ENCODE data around the gene GPR137B.

The GPR137B gene

GRCh38 chr1:236211815-236212214 lies 69.5 kb downstream of the GPR137B start:
- ChIA-PET POLR2A (no interaction called here), CTCF (interaction anchor here (0.7 kb wide), 1 partner anchor 119 kb away, joined by 3 read pairs; no protein-coding TSS in a partner anchor)
- Histone ChIP-seq H3K4me1 (ENCODE audit: control insufficient read depth, insufficient read depth, low read length) (peaks cover 9% of the 10 kb centered on the region), H3K36me3 (ENCODE audit: control insufficient read depth in 2 of 2, insufficient read depth in 1 of 2, low read length in 2 of 2) (0 out of 3 replicates have a peak, but pooled peaks cover 0 to 4% of the 10 kb centered on the region in 2 experiments), H3K4me3 (ENCODE audit: low read depth, low read length) (no peak overlapping the region), H3K9me3 (ENCODE audit: control insufficient read depth, insufficient read depth, low read depth, low read length) (no peaks in the 10 kb centered on the region), H3K27ac (ENCODE audit: extremely low read depth, low read depth, low read length) (no peak overlapping the region)
- TF ChIP-seq ZNF777 (tag by site-specific recombination; IDR thresholded peaks at IDR 0.05; ENCODE audit: borderline replicate concordance) (no peak), ZNF239 (tag by site-specific recombination; IDR thresholded peaks at IDR 0.05) (no peak), SP3 (tag by site-specific recombination; IDR thresholded peaks at IDR 0.05) (no peak), ZBTB1 (tag by site-specific recombination; IDR thresholded peaks at IDR 0.05) (no peak), SCRT2 (tag by site-specific recombination; IDR thresholded peaks at IDR 0.05) (peak; percentile 61), ZNF157 (tag by site-specific recombination; IDR thresholded peaks at IDR 0.05) (0 out of 2 replicates have a peak, but pooled peaks have one; percentile 11), ZNF433 (tag by site-specific recombination; IDR thresholded peaks at IDR 0.05; ENCODE audit: low read depth) (no peak), RBAK (tag by site-specific recombination; IDR thresholded peaks at IDR 0.05) (no peak)

DNA sequence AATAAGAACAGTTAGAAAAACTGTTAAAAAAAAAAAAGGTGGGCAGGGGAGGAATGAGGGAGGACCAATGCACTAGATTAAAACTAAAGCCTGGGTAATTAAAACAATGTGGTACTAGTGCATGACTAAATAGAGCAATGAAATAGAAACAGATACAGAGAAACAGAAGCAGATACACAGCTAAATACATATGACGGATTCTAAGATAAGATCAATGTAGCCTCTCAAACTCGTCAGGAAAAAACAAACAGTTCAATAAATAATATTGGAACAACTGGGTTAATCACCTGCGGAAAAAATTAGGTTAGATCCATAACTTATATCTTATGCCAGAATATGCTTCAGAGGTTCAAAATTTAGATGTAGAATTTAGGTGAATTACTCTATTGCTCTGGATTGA lies 71.2 kb downstream of the GPR137B start:
- peaks cover 7% of the 10 kb centered on the region for H3K4me1 ChIP-seq (ENCODE audit: control insufficient read depth, insufficient read depth, low read length)
- H3K36me3 ChIP-seq (ENCODE audit: control insufficient read depth in 2 of 2, insufficient read depth in 1 of 2, low read length in 2 of 2), result 0 out of 3 replicates have a peak, but pooled peaks cover 0 to 4% of the 10 kb centered on the region in 2 experiments
- ChIA-PET CTCF (no interaction called here), POLR2A (no interaction called here)
- no peaks in the 10 kb centered on the region for H3K9me3 ChIP-seq (ENCODE audit: control insufficient read depth, insufficient read depth, low read depth, low read length)
- no peak overlapping the region for H3K27ac ChIP-seq (ENCODE audit: extremely low read depth, low read depth, low read length)
- no peak overlapping the region for H3K4me3 ChIP-seq (ENCODE audit: low read depth, low read length)
- TF ChIP-seq ZNF518A (tag by site-specific recombination; conservative IDR thresholded peaks at IDR 0.05; ENCODE audit: low read depth) (no peak), SCRT1 (tag by site-specific recombination; IDR thresholded peaks at IDR 0.05; ENCODE audit: borderline replicate concordance) (no peak), ZFP41 (tag by site-specific recombination; IDR thresholded peaks at IDR 0.05; ENCODE audit: borderline replicate concordance) (no peak), AEBP2 (tag by site-specific recombination; IDR thresholded peaks at IDR 0.05; ENCODE audit: borderline replicate concordance) (no peak), ZNF561 (tag by site-specific recombination; IDR thresholded peaks at IDR 0.05; ENCODE audit: borderline replicate concordance) (no peak), SALL2 (tag by site-specific recombination; IDR thresholded peaks at IDR 0.05; ENCODE audit: borderline replicate concordance) (no peak), ZNF639 (tag by site-specific recombination; IDR thresholded peaks at IDR 0.05) (no peak), ZNF624 (tag by site-specific recombination; IDR thresholded peaks at IDR 0.05) (no peak), GLIS2 (tag by site-specific recombination; IDR thresholded peaks at IDR 0.05) (no peak), ZNF394 (tag by site-specific recombination; IDR thresholded peaks at IDR 0.05; ENCODE audit: borderline replicate concordance) (no peak), TCF7L2 (IDR thresholded peaks at IDR 0.05; ENCODE audit: borderline replicate concordance, low read depth, low read length) (no peak), ZNF768 (tag by site-specific recombination; IDR thresholded peaks at IDR 0.05) (no peak)
- TF ChIP-seq, protein P1, sequence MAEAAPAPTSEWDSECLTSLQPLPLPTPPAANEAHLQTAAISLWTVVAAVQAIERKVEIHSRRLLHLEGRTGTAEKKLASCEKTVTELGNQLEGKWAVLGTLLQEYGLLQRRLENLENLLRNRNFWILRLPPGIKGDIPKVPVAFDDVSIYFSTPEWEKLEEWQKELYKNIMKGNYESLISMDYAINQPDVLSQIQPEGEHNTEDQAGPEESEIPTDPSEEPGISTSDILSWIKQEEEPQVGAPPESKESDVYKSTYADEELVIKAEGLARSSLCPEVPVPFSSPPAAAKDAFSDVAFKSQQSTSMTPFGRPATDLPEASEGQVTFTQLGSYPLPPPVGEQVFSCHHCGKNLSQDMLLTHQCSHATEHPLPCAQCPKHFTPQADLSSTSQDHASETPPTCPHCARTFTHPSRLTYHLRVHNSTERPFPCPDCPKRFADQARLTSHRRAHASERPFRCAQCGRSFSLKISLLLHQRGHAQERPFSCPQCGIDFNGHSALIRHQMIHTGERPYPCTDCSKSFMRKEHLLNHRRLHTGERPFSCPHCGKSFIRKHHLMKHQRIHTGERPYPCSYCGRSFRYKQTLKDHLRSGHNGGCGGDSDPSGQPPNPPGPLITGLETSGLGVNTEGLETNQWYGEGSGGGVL (tag by site-specific recombination; IDR thresholded peaks at IDR 0.05), result no peak
- TF ChIP-seq, protein P2, sequence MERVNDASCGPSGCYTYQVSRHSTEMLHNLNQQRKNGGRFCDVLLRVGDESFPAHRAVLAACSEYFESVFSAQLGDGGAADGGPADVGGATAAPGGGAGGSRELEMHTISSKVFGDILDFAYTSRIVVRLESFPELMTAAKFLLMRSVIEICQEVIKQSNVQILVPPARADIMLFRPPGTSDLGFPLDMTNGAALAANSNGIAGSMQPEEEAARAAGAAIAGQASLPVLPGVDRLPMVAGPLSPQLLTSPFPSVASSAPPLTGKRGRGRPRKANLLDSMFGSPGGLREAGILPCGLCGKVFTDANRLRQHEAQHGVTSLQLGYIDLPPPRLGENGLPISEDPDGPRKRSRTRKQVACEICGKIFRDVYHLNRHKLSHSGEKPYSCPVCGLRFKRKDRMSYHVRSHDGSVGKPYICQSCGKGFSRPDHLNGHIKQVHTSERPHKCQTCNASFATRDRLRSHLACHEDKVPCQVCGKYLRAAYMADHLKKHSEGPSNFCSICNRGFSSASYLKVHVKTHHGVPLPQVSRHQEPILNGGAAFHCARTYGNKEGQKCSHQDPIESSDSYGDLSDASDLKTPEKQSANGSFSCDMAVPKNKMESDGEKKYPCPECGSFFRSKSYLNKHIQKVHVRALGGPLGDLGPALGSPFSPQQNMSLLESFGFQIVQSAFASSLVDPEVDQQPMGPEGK (tag by site-specific recombination; IDR thresholded peaks at IDR 0.05), result no peak
